K562 (cell line): ENCODE measurements around the gene NDFIP1. TPM values are rescaled to one million over a fixed set of nuclear protein-coding genes. Genes with fewer than 3 reads are reported as not detected.

Experiments used
- E2F6 ChIP-seq, 2 experiments: IDR thresholded peaks; 2 replicates each; pipeline ENCODE4 v1.6.1; 2011; ENCODE audit warnings: borderline replicate concordance in 1 of 2, control low read depth in 1 of 2, low read depth in 1 of 2, low read length in 1 of 2, mild to moderate bottlenecking in 1 of 2, mixed read lengths in 1 of 2, moderate library complexity in 1 of 2; ENCODE audit not compliant: insufficient read depth in 1 of 2, insufficient read length in 1 of 2, poor library complexity in 1 of 2, severe bottlenecking in 1 of 2; ENCODE audit errors: extremely low read depth in 1 of 2
- FOXJ2 ChIP-seq: fragments of 200-800 bp; sonication (Bioruptor generic); IDR thresholded peaks from 2 replicates; pipeline ENCODE4 v1.6.1; 2016; ENCODE audit warnings: missing genetic modification characterization, missing compliant biosample characterization
- MTA2 ChIP-seq: fragments of 450-650 bp; IDR thresholded peaks from 2 replicates; pipeline ENCODE4 v1.6.1; 2016; ENCODE audit warnings: low read depth
- NRF1 ChIP-seq, 2 experiments: fragments of 450-650 bp; IDR thresholded peaks in 1 of 2; conservative IDR thresholded peaks in 1 of 2; 2 replicates each; pipeline ENCODE4 v1.6.1; 2014; ENCODE audit warnings: mild to moderate bottlenecking in 2 of 2
- RHOXF2B ChIP-seq: fragments of 250-450 bp; sonication (Bioruptor Pico); conservative IDR thresholded peaks from 2 replicates; pipeline ENCODE4 v1.5.1; 2021
- SIN3A ChIP-seq, 2 experiments: fragments of 150-350 bp in 1 of 2; IDR thresholded peaks; 2 replicates each; pipeline ENCODE4 v1.6.1; 2011 to 2016; ENCODE audit warnings: borderline replicate concordance in 2 of 2, low read depth in 2 of 2, low read length in 2 of 2, mild to moderate bottlenecking in 2 of 2, moderate library complexity in 2 of 2; ENCODE audit not compliant: control insufficient read depth in 1 of 2
- SMAD3 ChIP-seq: fragments of 450-650 bp; formaldehyde crosslinking; conservative IDR thresholded peaks from 2 replicates; pipeline ENCODE4 v1.4.0; 2020; ENCODE audit warnings: mild to moderate bottlenecking
- SP2 ChIP-seq: IDR thresholded peaks from 2 replicates; pipeline ENCODE4 v1.6.1; 2011; ENCODE audit warnings: mild to moderate bottlenecking, low read depth, low read length, moderate library complexity; ENCODE audit not compliant: poor library complexity, severe bottlenecking; ENCODE audit errors: extremely low read depth
- U2AF2 ChIP-seq: fragments of 200-400 bp; formaldehyde crosslinking; optimal IDR thresholded peaks from 2 replicates; pipeline ENCODE3; 2017; ENCODE audit warnings: low read depth, mild to moderate bottlenecking, low read length
- XRCC5 ChIP-seq: fragments of 200-400 bp; formaldehyde crosslinking; IDR thresholded peaks from 2 replicates; pipeline ENCODE4 v1.6.1; 2017; ENCODE audit warnings: low read depth, mild to moderate bottlenecking, low read length
- YBX1 ChIP-seq: fragments of 450-650 bp; IDR thresholded peaks from 2 replicates; pipeline ENCODE4 v1.7.1; 2016; ENCODE audit warnings: mild to moderate bottlenecking
- ZMIZ1 ChIP-seq, 2 experiments: fragments of 150-350 bp in 1 of 2; IDR thresholded peaks; 2 replicates each; pipeline ENCODE4 v1.6.1; 2012 to 2016; ENCODE audit warnings: low read depth in 2 of 2, low read length in 2 of 2, mild to moderate bottlenecking in 1 of 2, moderate library complexity in 1 of 2
- ZNF407 ChIP-seq: fragments of 450-650 bp; IDR thresholded peaks from 2 replicates; pipeline ENCODE4 v1.6.1; 2016; ENCODE audit warnings: low read depth
- polyA plus RNA-seq, 8 experiments: library from polyadenylated mRNA; depleted of rRNA in 4 of 8; stranded (reverse) in 5 of 8; unstranded in 3 of 8; fragments of >200 nt; fragmentation: Nextera tagmentation in 2 of 8; fragmentation: Illumina TruSeq in 1 of 8; extraction: Ambion mirVana in 2 of 8; extraction: Trizol in 1 of 8; gene quantifications; 2 replicates each; pipeline versions ENCODE4 v1.2.1 to v1.2.3, GENCODE V29; 2011 to 2014; ENCODE audit warnings: inconsistent platforms in 1 of 8, missing spikeins in 1 of 8
- total RNA-seq, 7 experiments: library from RNA; depleted of rRNA in 6 of 7; stranded (reverse); fragments of >200 nt in 6 of 7; fragmentation: Illumina TruSeq in 2 of 7; extraction: Trizol in 2 of 7; gene quantifications; 2 replicates each; pipeline versions ENCODE4 v1.2.1 to v1.2.3, GENCODE V29; 2011 to 2021; ENCODE audit warnings: low replicate concordance in 1 of 7

Gene NDFIP1
- total and polyA plus RNA-seq, 9 of the 15 experiments (the other 6 are each of a cell fraction or from before 2014, with no cell fraction given) = 5.3 to 37.5 (median 31.9) TPM

DNA sequence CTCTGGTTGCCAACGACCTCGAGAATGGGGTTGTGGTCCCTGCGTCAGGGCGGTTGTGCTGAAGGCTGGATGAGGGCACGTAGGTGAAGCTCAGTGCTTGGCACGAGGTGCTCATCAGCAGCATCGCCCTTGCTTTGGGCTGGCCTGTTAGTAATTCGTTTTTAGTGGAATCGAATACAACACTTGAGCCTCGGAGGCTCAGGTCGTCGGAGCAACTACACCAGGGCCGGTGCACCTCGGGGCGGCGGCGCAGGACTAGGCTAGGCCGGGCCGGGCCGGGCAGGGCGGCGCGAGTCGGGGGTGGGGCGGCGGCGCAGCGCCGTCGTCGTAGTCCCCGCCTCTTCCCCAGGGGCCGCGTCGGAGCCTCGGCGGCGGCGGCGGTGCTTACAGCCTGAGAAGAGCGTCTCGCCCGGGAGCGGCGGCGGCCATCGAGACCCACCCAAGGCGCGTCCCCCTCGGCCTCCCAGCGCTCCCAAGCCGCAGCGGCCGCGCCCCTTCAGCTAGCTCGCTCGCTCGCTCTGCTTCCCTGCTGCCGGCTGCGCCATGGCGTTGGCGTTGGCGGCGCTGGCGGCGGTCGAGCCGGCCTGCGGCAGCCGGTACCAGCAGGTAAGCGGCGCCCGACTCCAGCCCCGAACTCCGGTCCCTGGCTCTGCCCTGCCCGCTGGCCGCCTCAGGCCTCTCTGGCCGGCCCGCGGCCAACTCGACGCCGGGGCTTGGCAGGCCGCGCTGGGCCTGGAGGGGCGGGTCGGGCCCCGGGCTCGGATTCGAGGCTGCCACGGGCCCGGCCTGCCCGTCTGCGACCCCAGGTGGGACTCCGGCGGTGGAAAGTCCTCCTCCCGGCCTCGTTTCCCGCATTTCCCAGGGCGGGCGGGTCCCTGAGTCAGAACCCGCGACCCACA is at the start of gene NDFIP1 (continued):
- TF ChIP-seq ZMIZ1 (IDR thresholded peaks at IDR 0.05; ENCODE audit: low read depth in 2 of 2, low read length in 2 of 2) = 0 out of 4 replicates have a peak, but pooled peaks of 1 of the 2 experiments have one; percentile 36
- no peak for TF ChIP-seq U2AF2
- TF ChIP-seq SMAD3 (CRISPR knock-in tag) = no peak
- no peak for TF ChIP-seq ZNF407
- TF ChIP-seq NRF1 (conservative IDR thresholded peaks at IDR 0.05 in 1 of 2, IDR thresholded peaks at IDR 0.05 in 1 of 2) = peak; percentile 86 to 87
- 0 out of 4 replicates have a peak, but pooled peaks of 1 of the 2 experiments have one; percentile 2 for TF ChIP-seq SIN3A (IDR thresholded peaks at IDR 0.05; ENCODE audit: borderline replicate concordance in 2 of 2, control insufficient read depth in 1 of 2, low read depth in 2 of 2, low read length in 2 of 2)
- TF ChIP-seq E2F6 (IDR thresholded peaks at IDR 0.05; ENCODE audit: borderline replicate concordance in 1 of 2, extremely low read depth in 1 of 2, insufficient read depth in 1 of 2, insufficient read length in 1 of 2, low read depth in 1 of 2, low read length in 1 of 2, poor library complexity in 1 of 2, severe bottlenecking in 1 of 2) = peak; percentile 53 to 77
- TF ChIP-seq SP2 = no peak
- TF ChIP-seq YBX1 = no peak
- TF ChIP-seq MTA2 = no peak
- TF ChIP-seq RHOXF2B = no peak
- TF ChIP-seq XRCC5 = no peak
- TF ChIP-seq FOXJ2 = no peak
